Measurements from ENCODE around the gene AGGF1.
A peak's percentile ranks its signal among the peaks of the same experiment; 100 is the strongest.
"Not testable (repeated sequence)": the region's sequence is repeated elsewhere in the genome, so short reads cannot be mapped to it uniquely, and the experiment has no call there.

The AGGF1 gene

GRCh38 chr5:76990899-76991459 is 39.2 kb upstream of the AGGF1 start:
- no peak overlapping the region for H3K4me3 ChIP-seq (ENCODE audit: low read depth, low read length)
- peak; percentile 17 for DNase-seq (ENCODE audit: low read depth)
- no peak for TF ChIP-seq MAX (IDR thresholded peaks at IDR 0.05; ENCODE audit: low read depth, low read length)
- no peak for TF ChIP-seq MYC (IDR thresholded peaks at IDR 0.05; ENCODE audit: low read depth, low read length)
- no peak for TF ChIP-seq POLR2A (IDR thresholded peaks at IDR 0.05; ENCODE audit: extremely low read depth, insufficient read length)
- no peak for TF ChIP-seq CTCF (IDR thresholded peaks at IDR 0.05; ENCODE audit: low read depth, low read length)

GRCh38 chr5:76993436-76993835 is 36.8 kb upstream of the AGGF1 start:
- not testable (repeated sequence) for H3K4me3 ChIP-seq (ENCODE audit: low read depth, low read length); DNase-seq (ENCODE audit: low read depth)

GRCh38 chr5:76994337-76994736 is 35.9 kb upstream of the AGGF1 start:
- TF ChIP-seq MAX (IDR thresholded peaks at IDR 0.05; ENCODE audit: low read depth, low read length) (no peak), CTCF (IDR thresholded peaks at IDR 0.05; ENCODE audit: low read depth, low read length) (no peak), POLR2A (IDR thresholded peaks at IDR 0.05; ENCODE audit: extremely low read depth, insufficient read length) (no peak)
- no peak overlapping the region for H3K4me3 ChIP-seq (ENCODE audit: low read depth, low read length)
- no peak for DNase-seq (ENCODE audit: low read depth)

- not testable (repeated sequence) for DNase-seq (ENCODE audit: low read depth)
These were observed 32.0 kb upstream of the AGGF1 start for GRCh38 chr5:76998251-76998650.

GRCh38 chr5:76999451-76999850 is 30.8 kb upstream of the AGGF1 start:
- DNase-seq (ENCODE audit: low read depth): peak; percentile 62
- TF ChIP-seq MAX (IDR thresholded peaks at IDR 0.05; ENCODE audit: low read depth, low read length) (no peak), MYC (IDR thresholded peaks at IDR 0.05; ENCODE audit: low read depth, low read length) (no peak), CTCF (IDR thresholded peaks at IDR 0.05; ENCODE audit: low read depth, low read length) (no peak), POLR2A (IDR thresholded peaks at IDR 0.05; ENCODE audit: extremely low read depth, insufficient read length) (no peak)

More at GRCh38 chr5:76998251-76998650, 32.0 kb upstream of the AGGF1 start:
- H3K4me3 ChIP-seq (ENCODE audit: low read depth, low read length): not testable (repeated sequence)

GRCh38 chr5:77003246-77003645 is 27.0 kb upstream of the AGGF1 start:
- no peak for DNase-seq (ENCODE audit: low read depth)
- H3K4me3 ChIP-seq (ENCODE audit: low read depth, low read length): no peak overlapping the region
- TF ChIP-seq MYC (IDR thresholded peaks at IDR 0.05; ENCODE audit: low read depth, low read length) (no peak), CTCF (IDR thresholded peaks at IDR 0.05; ENCODE audit: low read depth, low read length) (no peak), POLR2A (IDR thresholded peaks at IDR 0.05; ENCODE audit: extremely low read depth, insufficient read length) (no peak), MAX (IDR thresholded peaks at IDR 0.05; ENCODE audit: low read depth, low read length) (no peak)

More at GRCh38 chr5:76999451-76999850, 30.8 kb upstream of the AGGF1 start:
- no peak overlapping the region for H3K4me3 ChIP-seq (ENCODE audit: low read depth, low read length)

- no peak overlapping the region for H3K4me3 ChIP-seq (ENCODE audit: low read depth, low read length)
- no peak for DNase-seq (ENCODE audit: low read depth)
- TF ChIP-seq MAX (IDR thresholded peaks at IDR 0.05; ENCODE audit: low read depth, low read length) (no peak), POLR2A (IDR thresholded peaks at IDR 0.05; ENCODE audit: extremely low read depth, insufficient read length) (no peak), CTCF (IDR thresholded peaks at IDR 0.05; ENCODE audit: low read depth, low read length) (no peak), MYC (IDR thresholded peaks at IDR 0.05; ENCODE audit: low read depth, low read length) (no peak)
These were observed 24.1 kb upstream of the AGGF1 start for GRCh38 chr5:77006124-77006523.

All from NB4 (cell line).